GM10248 (cell line): ENCODE data around the gene ALDH3A2.

ENCODE experiments used
- CTCF ChIA-PET: fragments of 300-600 bp; sonication (Branson Sonifier 250); formaldehyde crosslinking; extraction: SDS; loops from one replicate; lab custom pipeline; 2021; ENCODE audit warnings: antibody characterized with exemption; lab: Yijun Ruan, JAX
- POLR2A ChIA-PET: fragments of 350-650 bp; sonication (Branson Sonifier 250); formaldehyde crosslinking; extraction: SDS; loops from one replicate; lab custom pipeline; 2020; ENCODE audit warnings: antibody characterized with exemption; lab: Yijun Ruan, JAX
- DNase-seq: peaks from one replicate; pipeline ENCODE4 v3.0.0; 2012; ENCODE audit errors: extremely low spot score
- TF ChIP-seq, protein P1 (sequence below): IDR thresholded peaks from 2 replicates; pipeline ENCODE4 v1.5.1; 2012; ENCODE audit warnings: mild to moderate bottlenecking, low read depth; ENCODE audit errors: extremely low read depth, missing control alignments, control extremely low read depth

ALDH3A2 gene

DNA sequence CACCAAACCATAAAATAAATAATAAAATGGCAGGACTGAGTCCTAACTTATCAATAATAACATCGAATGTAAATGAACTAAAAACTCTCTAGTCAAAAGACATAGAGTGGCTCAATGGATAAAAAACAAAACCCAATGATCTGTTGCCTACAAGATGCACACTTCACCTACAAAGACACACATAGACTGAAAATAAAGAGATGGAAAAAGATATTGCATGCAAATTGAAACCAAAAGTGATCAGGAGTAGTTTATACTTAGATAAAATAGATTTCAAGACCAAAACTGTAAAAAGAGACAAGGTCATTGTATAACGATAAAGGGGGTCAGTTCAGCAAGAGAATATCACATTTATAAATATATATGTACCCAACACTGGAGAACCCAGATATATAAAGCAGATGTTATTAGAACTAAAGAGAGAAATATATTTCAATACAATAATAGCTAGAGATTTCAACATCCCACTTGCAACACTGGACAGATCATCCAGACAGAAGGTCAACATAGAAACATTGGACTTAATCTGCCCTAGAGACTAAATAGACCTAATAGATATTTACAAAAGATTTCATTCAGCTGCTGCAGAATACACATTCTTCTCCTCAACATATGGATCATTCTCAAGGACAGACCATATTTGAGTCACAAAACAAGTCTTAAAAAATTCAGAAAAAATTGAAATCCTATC lies 38.0 kb downstream of the ALDH3A2 start:
- DNase-seq: no peak
- TF ChIP-seq, protein P1, sequence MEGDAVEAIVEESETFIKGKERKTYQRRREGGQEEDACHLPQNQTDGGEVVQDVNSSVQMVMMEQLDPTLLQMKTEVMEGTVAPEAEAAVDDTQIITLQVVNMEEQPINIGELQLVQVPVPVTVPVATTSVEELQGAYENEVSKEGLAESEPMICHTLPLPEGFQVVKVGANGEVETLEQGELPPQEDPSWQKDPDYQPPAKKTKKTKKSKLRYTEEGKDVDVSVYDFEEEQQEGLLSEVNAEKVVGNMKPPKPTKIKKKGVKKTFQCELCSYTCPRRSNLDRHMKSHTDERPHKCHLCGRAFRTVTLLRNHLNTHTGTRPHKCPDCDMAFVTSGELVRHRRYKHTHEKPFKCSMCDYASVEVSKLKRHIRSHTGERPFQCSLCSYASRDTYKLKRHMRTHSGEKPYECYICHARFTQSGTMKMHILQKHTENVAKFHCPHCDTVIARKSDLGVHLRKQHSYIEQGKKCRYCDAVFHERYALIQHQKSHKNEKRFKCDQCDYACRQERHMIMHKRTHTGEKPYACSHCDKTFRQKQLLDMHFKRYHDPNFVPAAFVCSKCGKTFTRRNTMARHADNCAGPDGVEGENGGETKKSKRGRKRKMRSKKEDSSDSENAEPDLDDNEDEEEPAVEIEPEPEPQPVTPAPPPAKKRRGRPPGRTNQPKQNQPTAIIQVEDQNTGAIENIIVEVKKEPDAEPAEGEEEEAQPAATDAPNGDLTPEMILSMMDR: no peak
- ChIA-PET POLR2A (no interaction called here), CTCF (no interaction called here)

DNA sequence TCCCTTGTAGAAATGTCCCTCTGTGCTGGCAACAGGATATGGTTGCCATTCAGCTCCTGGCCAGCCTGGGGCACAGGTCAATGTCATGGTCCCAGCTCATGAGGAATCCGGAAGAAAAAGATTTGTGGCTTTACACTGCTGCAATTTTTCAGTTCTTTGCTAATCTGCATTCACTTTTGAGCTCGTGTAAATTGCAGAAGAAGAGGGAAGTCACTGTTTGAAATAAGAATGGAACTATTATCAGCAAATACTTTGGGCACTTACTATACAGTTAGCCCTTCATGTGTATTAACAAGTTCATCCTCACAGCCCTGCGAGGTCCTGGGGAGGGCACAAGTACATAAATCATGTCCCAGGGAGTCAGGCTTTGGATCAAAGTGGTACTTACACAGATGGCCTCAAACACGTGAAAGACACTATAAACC lies 53.7 kb downstream of the ALDH3A2 start:
- ChIA-PET POLR2A (no interaction called here), CTCF (interaction anchor here (0.9 to 2.6 kb wide), 3 partner anchors 9 to 29 kb away, joined by 3 to 7 read pairs (median 4); no protein-coding TSS in a partner anchor)
- TF ChIP-seq, protein P1: no peak
- no peak for DNase-seq

DNA sequence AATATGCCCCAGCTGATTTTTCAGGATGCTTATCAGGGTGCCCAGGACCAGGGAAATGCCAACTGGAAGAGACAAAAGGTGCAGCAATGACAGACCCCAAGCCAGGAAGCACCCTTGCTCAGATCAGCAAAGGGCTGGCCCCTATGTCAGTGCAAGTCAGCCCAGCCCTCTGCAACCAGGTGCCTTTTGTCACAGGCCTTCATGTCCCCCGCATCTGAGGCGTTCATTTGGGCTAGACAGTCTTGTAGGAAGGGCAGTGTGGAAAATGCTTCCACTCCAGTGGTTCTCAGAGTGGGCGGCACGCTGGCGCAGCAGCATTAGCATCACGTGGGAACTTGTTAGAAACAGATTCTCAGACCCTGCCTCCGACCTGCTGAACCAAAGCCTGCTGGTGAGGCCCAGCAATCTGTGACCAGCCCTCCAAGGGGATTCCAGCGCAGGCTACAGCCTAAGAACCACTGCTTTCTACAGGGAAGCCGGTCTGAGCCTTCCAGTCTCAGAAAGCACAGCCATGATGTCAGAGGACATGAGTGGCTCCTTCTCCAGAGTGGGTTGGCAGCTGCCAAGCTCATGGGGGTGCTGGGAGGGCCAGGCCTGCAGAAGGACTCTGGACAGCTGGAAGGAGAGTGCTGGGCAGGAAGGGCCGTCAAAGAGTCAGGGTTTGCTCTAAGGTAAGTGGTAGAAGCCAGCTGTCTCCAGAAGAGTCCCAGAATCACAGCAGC lies 54.7 kb downstream of the ALDH3A2 start:
- POLR2A ChIA-PET: no interaction called here
- TF ChIP-seq, protein P1: no peak
- DNase-seq: no peak
- CTCF ChIA-PET: interaction anchor here (1.8 kb wide), 2 partner anchors 8 to 25 kb away, joined by 4 read pairs; no protein-coding TSS in a partner anchor

DNA sequence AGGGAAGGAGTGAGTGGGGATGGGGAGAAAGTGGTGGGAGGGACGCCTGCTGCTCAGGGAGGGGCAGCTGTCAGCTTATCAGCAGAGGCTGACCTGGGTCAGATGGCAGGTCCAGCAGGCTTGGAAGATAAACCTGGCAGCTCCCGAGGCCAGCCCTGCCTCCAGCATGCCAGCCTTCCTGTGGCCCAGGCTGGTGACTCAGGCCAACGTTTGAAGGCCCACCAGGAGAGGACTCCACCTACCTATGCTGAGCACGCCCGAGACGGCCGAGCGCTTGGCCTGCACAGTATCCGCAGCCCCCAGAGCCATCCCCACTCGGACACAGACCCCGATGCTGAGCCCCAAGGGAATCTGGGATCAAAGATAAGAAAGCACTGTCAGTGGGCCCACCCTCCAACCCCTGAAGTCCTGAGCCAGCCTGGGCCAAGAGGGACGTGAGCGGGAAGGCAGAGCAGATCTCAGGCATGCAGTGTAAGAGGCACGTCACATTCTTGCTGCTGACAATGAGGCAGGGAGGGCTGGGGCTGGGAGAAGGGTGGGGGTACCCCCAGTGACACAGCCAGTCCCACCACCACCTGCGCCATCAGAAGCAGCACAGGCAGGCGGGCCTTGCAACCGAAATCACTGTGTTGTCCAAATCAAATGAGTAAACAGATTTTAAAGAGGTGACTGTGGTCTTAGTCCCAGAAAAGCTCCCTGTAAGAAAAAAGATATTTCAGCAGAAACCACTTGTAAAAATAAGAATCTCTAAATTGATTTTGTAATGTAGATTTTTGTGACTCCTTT lies 55.5 kb downstream of the ALDH3A2 start:
- ChIA-PET POLR2A (no interaction called here), CTCF (interaction anchor here (1.8 kb wide), 1 partner anchor 24 kb away, joined by 4 read pairs; no protein-coding TSS in a partner anchor)
- DNase-seq: no peak
- TF ChIP-seq, protein P1: no peak

DNA sequence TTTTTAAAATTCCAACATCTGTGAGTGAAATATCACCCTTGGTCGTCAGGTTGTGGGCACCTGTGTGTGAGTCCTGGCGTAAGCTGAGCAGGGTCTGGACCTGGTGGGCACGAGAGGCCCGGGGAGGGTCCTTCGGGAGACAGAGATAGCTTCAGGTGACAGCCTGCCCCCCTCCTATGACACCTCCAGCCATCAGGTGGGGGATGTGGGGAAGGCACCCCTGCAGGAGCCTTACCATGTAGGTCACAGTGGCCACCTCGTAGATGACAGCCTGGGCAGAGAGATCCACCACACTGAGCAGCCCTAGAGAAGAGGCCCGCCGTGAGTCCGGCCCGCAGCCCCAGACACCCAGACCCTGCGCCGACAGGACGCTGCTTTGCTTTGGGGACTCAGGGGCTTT lies 56.6 kb downstream of the ALDH3A2 start:
- POLR2A ChIA-PET: no interaction called here
- CTCF ChIA-PET: no interaction called here
- TF ChIP-seq, protein P1: no peak
- no peak for DNase-seq
